SIG-M5 treated with dmso at 0.1 percent for 504 hours (cell line): ENCODE measurements around the gene WNT8B.

Experiments
- DNase-seq: peaks from one replicate; lab custom pipeline; 2025; ENCODE audit not compliant: unreplicated experiment; lab: John Stamatoyannopoulos, UW

The WNT8B gene

GRCh38 chr10:100518761-100519241, 56.0 kb downstream of the WNT8B start:
- peak; percentile 29 for DNase-seq

GRCh38 chr10:100519311-100520051, 56.7 kb downstream of the WNT8B start, which contains the start of gene SEC31B:
SEC31B (minus strand) TSS chr10:100519861; CDS start chr10:100516952, 2,909 bp downstream.
- DNase-seq: no peak

- no peak for DNase-seq
Measured at GRCh38 chr10:100520811-100521210, 58.0 kb downstream of the WNT8B start.

GRCh38 chr10:100522107-100522801, 59.4 kb downstream of the WNT8B start:
- no peak for DNase-seq

GRCh38 chr10:100522945-100523344, 60.1 kb downstream of the WNT8B start:
- no peak for DNase-seq

- DNase-seq: no peak
Measured at GRCh38 chr10:100524206-100524605, 61.4 kb downstream of the WNT8B start.

- DNase-seq: no peak
Measured at GRCh38 chr10:100524638-100525037, 61.8 kb downstream of the WNT8B start.

GRCh38 chr10:100528123-100528886, 65.5 kb downstream of the WNT8B start:
- DNase-seq: no peak

- no peak for DNase-seq
Measured at GRCh38 chr10:100528921-100529474, 66.2 kb downstream of the WNT8B start.

GRCh38 chr10:100529475-100530298, 66.9 kb downstream of the WNT8B start, which contains the start of gene NDUFB8:
NDUFB8 (minus strand) TSS chr10:100529871; CDS start chr10:100529851, 20 bp downstream.
- DNase-seq: peak; percentile 68

GRCh38 chr10:100531761-100532160, 69.0 kb downstream of the WNT8B start:
- no peak for DNase-seq
